ENCODE results near the gene ALG3.
A peak's percentile ranks its signal among the peaks of the same experiment; 100 is the strongest.

ALG3 gene

GRCh38 chr3:184259878-184260723, 11.3 kb upstream of the ALG3 start:
- no peak for FAIRE-seq

- FAIRE-seq: no peak
Measured at GRCh38 chr3:184259396-184259877, 10.7 kb upstream of the ALG3 start.

GRCh38 chr3:184258926-184259325, 10.2 kb upstream of the ALG3 start:
- FAIRE-seq: no peak

GRCh38 chr3:184257083-184257915, 8.5 kb upstream of the ALG3 start:
- FAIRE-seq: no peak

- FAIRE-seq: no peak
Measured at GRCh38 chr3:184255291-184256039, 6.7 kb upstream of the ALG3 start.

- FAIRE-seq: no peak
Measured at GRCh38 chr3:184250167-184250828, 1.5 kb upstream of the ALG3 start.

GRCh38 chr3:184249412-184250166, 827 bp upstream of the ALG3 start, which contains the start of gene EEF1AKMT4:
TSS of gene EEF1AKMT4 (plus strand) at chr3:184249672. CDS start at chr3:184249695, 23 bp downstream.
- peak; percentile 77 for FAIRE-seq

GRCh38 chr3:184242297-184242685, 6.5 kb downstream of the ALG3 start:
- FAIRE-seq: no peak

GRCh38 chr3:184241447-184242296, 7.1 kb downstream of the ALG3 start:
- no peak for FAIRE-seq

GRCh38 chr3:184241141-184241446, 7.7 kb downstream of the ALG3 start:
- no peak for FAIRE-seq

- FAIRE-seq: no peak
Measured at GRCh38 chr3:184240384-184241140, 8.2 kb downstream of the ALG3 start.

GRCh38 chr3:184239708-184240107, 9.1 kb downstream of the ALG3 start:
- FAIRE-seq: no peak

GRCh38 chr3:184239221-184239620, 9.5 kb downstream of the ALG3 start:
- no peak for FAIRE-seq

- FAIRE-seq: no peak
Measured at GRCh38 chr3:184238246-184238818, 10.4 kb downstream of the ALG3 start.

GRCh38 chr3:184237807-184238206, 11.0 kb downstream of the ALG3 start:
- FAIRE-seq: no peak

- no peak for FAIRE-seq
Measured at GRCh38 chr3:184237211-184237610, 11.6 kb downstream of the ALG3 start.

- no peak for FAIRE-seq
Measured at GRCh38 chr3:184236636-184237035, 12.1 kb downstream of the ALG3 start.

- FAIRE-seq: no peak
Measured at GRCh38 chr3:184236033-184236410, 12.7 kb downstream of the ALG3 start.

GRCh38 chr3:184235381-184236032, 13.3 kb downstream of the ALG3 start:
- FAIRE-seq: no peak
